B cell (primary cell): ENCODE data around the gene CRACR2A. TPM values are rescaled to one million over a fixed set of nuclear protein-coding genes. Genes with fewer than 3 reads are reported as not detected.

Source experiments
- ATAC-seq: fragments of 200-7000 bp; cut with Tn5 transposase; one replicate; pipeline ENCODE4 v1.10.0; 2021; ENCODE audit warnings: low read depth, mild to moderate bottlenecking, moderate number of reproducible peaks, moderate library complexity
- CTCF ChIA-PET: fragments of 350-600 bp; sonication (Branson Sonifier 250); formaldehyde crosslinking; loops from one replicate; lab custom pipeline; 2021; ENCODE audit warnings: antibody characterized with exemption, inconsistent platforms; lab: Charles Lee
- POLR2A ChIA-PET: fragments of 350-600 bp; sonication (Branson Sonifier 250); formaldehyde crosslinking; loops from one replicate; lab custom pipeline; 2021; ENCODE audit warnings: antibody characterized with exemption; lab: Charles Lee
- DNase-seq: peaks from one replicate; pipeline ENCODE4 v3.0.0; 2013
- H2AFZ ChIP-seq: 2 replicates; pipeline ENCODE4 v1.6.1; 2012; ENCODE audit warnings: mild to moderate bottlenecking, low read depth, low read length; ENCODE audit not compliant: insufficient read depth, poor library complexity, severe bottlenecking
- H3K27ac ChIP-seq, 2 donors: 1 replicate in 1 of 2; 2 replicates in 1 of 2; pipeline ENCODE4 v1.5.1; 2012 to 2013; ENCODE audit warnings: low read length in 2 of 2, mild to moderate bottlenecking in 2 of 2, moderate library complexity in 1 of 2
- H3K27me3 ChIP-seq, 4 experiments: fragments of 200-600 bp in 1 of 4; sonication (generic) in 1 of 4; replicated peaks in 1 of 4; 1 replicate in 2 of 4; 2 replicates in 2 of 4; pipeline versions ENCODE4 v1.6.1 to v1.7.0; 2013 to 2016; ENCODE audit warnings: low read length in 3 of 4, mild to moderate bottlenecking in 2 of 4, mixed read lengths in 1 of 4, moderate library complexity in 1 of 4; ENCODE audit not compliant: insufficient read depth in 4 of 4, control insufficient read depth in 3 of 4; ENCODE audit errors: control extremely low read depth in 1 of 4
- H3K36me3 ChIP-seq, 2 experiments: replicated peaks in 1 of 2; 1 replicate in 1 of 2; 2 replicates in 1 of 2; pipeline versions ENCODE4 v1.6.1 to v1.7.1; 2013; ENCODE audit warnings: low read length in 1 of 2; ENCODE audit not compliant: insufficient read depth in 2 of 2, control insufficient read depth in 1 of 2; ENCODE audit errors: control extremely low read depth in 1 of 2, extremely low read depth in 1 of 2
- H3K4me1 ChIP-seq, 2 donors: fragments of 200-600 bp in 1 of 2; sonication (generic) in 1 of 2; 1 replicate in 1 of 2; 2 replicates in 1 of 2; pipeline versions ENCODE4 v1.5.1 to v1.6.1; 2013 to 2017; ENCODE audit warnings: low read length in 2 of 2; ENCODE audit not compliant: control insufficient read depth in 2 of 2, insufficient read depth in 2 of 2
- H3K4me2 ChIP-seq: replicated peaks from 2 replicates; pipeline ENCODE3; 2012; ENCODE audit warnings: mild to moderate bottlenecking, low read depth, low read length; ENCODE audit not compliant: poor library complexity, severe bottlenecking
- H3K4me3 ChIP-seq, 5 experiments: fragments of 200-600 bp in 1 of 5; sonication (generic) in 1 of 5; 1 replicate in 3 of 5; 2 replicates in 2 of 5; pipeline versions ENCODE4 v1.5.1 to v1.7.0; 2011 to 2016; ENCODE audit warnings: low read length in 4 of 5, mild to moderate bottlenecking in 4 of 5, low read depth in 2 of 5, control low read depth in 1 of 5, moderate library complexity in 1 of 5; ENCODE audit not compliant: insufficient read depth in 1 of 5; ENCODE audit errors: control extremely low read depth in 1 of 5, extremely low read depth in 1 of 5
- H3K79me2 ChIP-seq: fragments of 200-600 bp; sonication (generic); one replicate; pipeline ENCODE4 v1.6.0; 2016; ENCODE audit warnings: low read length; ENCODE audit not compliant: control insufficient read depth, insufficient read depth
- H3K9ac ChIP-seq: fragments of 200-600 bp; sonication (generic); 2 replicates; pipeline ENCODE4 v1.6.1; 2017; ENCODE audit warnings: mild to moderate bottlenecking, low read length, moderate library complexity
- H3K9me3 ChIP-seq, 3 donors: one replicate each; pipeline versions ENCODE4 v1.6.1 to v1.7.1; 2013; ENCODE audit warnings: low read length in 2 of 3; ENCODE audit not compliant: control insufficient read depth in 2 of 3, insufficient read depth in 1 of 3; ENCODE audit errors: control extremely low read depth in 1 of 3
- H4K20me1 ChIP-seq: 2 replicates; pipeline ENCODE4 v1.6.0; 2012; ENCODE audit warnings: mild to moderate bottlenecking, low read length; ENCODE audit not compliant: insufficient read depth, control insufficient read depth, poor library complexity, severe bottlenecking
- H3K27ac Mint-ChIP-seq: one replicate; pipeline ENCODE4 v1.8.0; 2021; ENCODE audit warnings: mixed read lengths
- H3K27me3 Mint-ChIP-seq: one replicate; pipeline ENCODE4 v1.8.0; 2021; ENCODE audit warnings: mixed read lengths
- H3K4me1 Mint-ChIP-seq: one replicate; pipeline ENCODE4 v1.8.0; 2021; ENCODE audit warnings: mixed read lengths
- H3K4me3 Mint-ChIP-seq: one replicate; pipeline ENCODE4 v1.8.0; 2021; ENCODE audit warnings: mixed read lengths
- H3K9me3 Mint-ChIP-seq: one replicate; pipeline ENCODE4 v1.8.0; 2022; ENCODE audit warnings: mixed read lengths; ENCODE audit not compliant: insufficient read depth
- CTCF ChIP-seq: fragments of 200-600 bp; IDR thresholded peaks from one replicate; pipeline ENCODE4 v1.8.0; 2022; ENCODE audit warnings: antibody characterized with exemption, mild to moderate bottlenecking
- EZH2 ChIP-seq: IDR thresholded peaks from 2 replicates; pipeline ENCODE4 v1.6.1; 2012; ENCODE audit warnings: borderline replicate concordance, low read depth, mild to moderate bottlenecking, moderate library complexity, low read length; ENCODE audit not compliant: insufficient read depth, poor library complexity, severe bottlenecking
- WGBS: methylation state at CpG from one replicate; pipeline ENCODE4 v1.1.5; 2013; ENCODE audit warnings: missing lambda C conversion rate; ENCODE audit not compliant: insufficient coverage; 5-methylcytosine and 5-hydroxymethylcytosine counted together
- intact Hi-C: fragments of 100-400 bp; cut with micrococcal nuclease; formaldehyde crosslinking; loops from one replicate; pipeline ENCODE4 v1.10.0; 2022
- polyA plus RNA-seq: library from polyadenylated mRNA; depleted of rRNA; stranded (reverse); fragments of >200 nt; gene quantifications from 2 replicates; pipeline ENCODE4 v1.2.3, GENCODE V29; 2012
- total RNA-seq, 2 donors: library from RNA; stranded (reverse); fragments of 120-200 nt in 1 of 2; gene quantifications; 1 replicate in 1 of 2; 2 replicates in 1 of 2; pipeline versions ENCODE4 v1.2.3 to v1.2.4, GENCODE V29; 2013 to 2022

Gene CRACR2A
- total and polyA plus RNA-seq, 2 donors (not counting 1 experiment from before 2014, with no cell fraction given): 15.2 to 26.1 TPM

GRCh38 chr12:3772380-3772779 is 19.5 kb upstream of the CRACR2A start:
- H3K4me1 Mint-ChIP-seq: no peaks in the 10 kb centered on the region
- no peaks in the 10 kb centered on the region for H3K27me3 Mint-ChIP-seq
- Histone ChIP-seq H4K20me1 (no peaks in the 10 kb centered on the region), H3K79me2 (no peaks in the 10 kb centered on the region), H3K27me3 (peaks cover 0 to 2% (median 0%) of the 10 kb centered on the region in 4 experiments), H3K9me3 (no peaks in the 10 kb centered on the region), H2AFZ (no peak overlapping the region), H3K4me3 (no peak overlapping the region), H3K27ac (no peak overlapping the region), H3K4me2 (no peak overlapping the region), H3K4me1 (no peaks in the 10 kb centered on the region), H3K36me3 (no peaks in the 10 kb centered on the region), H3K9ac (no peak overlapping the region)
- ATAC-seq (no peak), DNase-seq (no peak)
- POLR2A ChIA-PET: no interaction called here
- WGBS: 72% methylated on average over 4 of the region's 4 CpGs
- no peak overlapping the region for H3K27ac Mint-ChIP-seq
- intact Hi-C loops: no loop called here
- no peak for TF ChIP-seq CTCF
- TF ChIP-seq EZH2: no peak
- no peak overlapping the region for H3K4me3 Mint-ChIP-seq
- CTCF ChIA-PET: interaction anchor here (1.3 to 2.4 kb wide), 3 partner anchors 31 to 472 kb away, joined by 5 to 8 read pairs (median 5); no protein-coding TSS in a partner anchor
- H3K9me3 Mint-ChIP-seq: no peaks in the 10 kb centered on the region

GRCh38 chr12:3771853-3772252 is 18.9 kb upstream of the CRACR2A start:
- Mint-ChIP-seq H3K27ac (no peak overlapping the region), H3K27me3 (no peaks in the 10 kb centered on the region), H3K4me3 (no peak overlapping the region), H3K4me1 (no peaks in the 10 kb centered on the region), H3K9me3 (no peaks in the 10 kb centered on the region)
- H3K27ac ChIP-seq: no peak overlapping the region
- DNase-seq (no peak), ATAC-seq (no peak)
- H3K79me2 ChIP-seq: no peaks in the 10 kb centered on the region
- H2AFZ ChIP-seq: no peak overlapping the region
- POLR2A ChIA-PET: no interaction called here
- H3K27me3 ChIP-seq: peaks cover 0 to 1% (median 0%) of the 10 kb centered on the region in 4 experiments
- TF ChIP-seq CTCF: no peak
- no peak for TF ChIP-seq EZH2
- CTCF ChIA-PET: interaction anchor here (0.7 to 2.4 kb wide), 5 partner anchors 9 to 472 kb away, joined by 3 to 8 read pairs (median 5); no protein-coding TSS in a partner anchor
- no peaks in the 10 kb centered on the region for H3K9me3 ChIP-seq
- WGBS: 100% methylated on average over 1 of the region's 1 CpG
- no peak overlapping the region for H3K9ac ChIP-seq
- intact Hi-C loops: no loop called here
- no peak overlapping the region for H3K4me2 ChIP-seq
- no peak overlapping the region for H3K4me3 ChIP-seq
- H3K4me1 ChIP-seq: no peaks in the 10 kb centered on the region
- no peaks in the 10 kb centered on the region for H4K20me1 ChIP-seq
- no peaks in the 10 kb centered on the region for H3K36me3 ChIP-seq
